Measurements from ENCODE around the gene ASIC3.
"Not testable (repeated sequence)": the region's sequence is repeated elsewhere in the genome, so short reads cannot be mapped to it uniquely, and the experiment has no call there.

ASIC3 gene

GRCh38 chr7:151047976-151048815 lies at the start of gene ASIC3:
TSS of gene ASIC3 (plus strand) at chr7:151048531. CDS start at chr7:151048886, 355 bp downstream.
- in situ Hi-C loops (cut with MboI; ENCODE audit: low sequenced_read_pairs) = no loop called here

DNA sequence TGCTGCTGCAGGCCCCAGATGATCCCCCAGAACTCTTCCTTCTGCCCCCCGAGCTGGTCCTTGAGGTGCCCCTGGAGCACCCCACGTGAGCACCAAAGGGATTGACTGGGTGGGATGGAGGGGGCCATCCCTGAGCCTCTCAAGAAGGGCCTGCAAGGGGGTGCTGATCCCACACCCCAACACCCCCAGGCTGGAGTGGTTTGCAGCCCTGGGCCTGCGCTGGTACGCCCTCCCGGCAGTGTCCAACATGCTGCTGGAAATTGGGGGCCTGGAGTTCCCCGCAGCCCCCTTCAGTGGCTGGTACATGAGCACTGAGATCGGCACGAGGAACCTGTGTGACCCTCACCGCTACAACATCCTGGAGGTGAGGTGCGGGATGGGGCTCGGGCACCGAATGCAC lies 49.3 kb upstream of the ASIC3 start:
- in situ Hi-C loops (cut with MboI; ENCODE audit: low sequenced_read_pairs) = no loop called here

DNA sequence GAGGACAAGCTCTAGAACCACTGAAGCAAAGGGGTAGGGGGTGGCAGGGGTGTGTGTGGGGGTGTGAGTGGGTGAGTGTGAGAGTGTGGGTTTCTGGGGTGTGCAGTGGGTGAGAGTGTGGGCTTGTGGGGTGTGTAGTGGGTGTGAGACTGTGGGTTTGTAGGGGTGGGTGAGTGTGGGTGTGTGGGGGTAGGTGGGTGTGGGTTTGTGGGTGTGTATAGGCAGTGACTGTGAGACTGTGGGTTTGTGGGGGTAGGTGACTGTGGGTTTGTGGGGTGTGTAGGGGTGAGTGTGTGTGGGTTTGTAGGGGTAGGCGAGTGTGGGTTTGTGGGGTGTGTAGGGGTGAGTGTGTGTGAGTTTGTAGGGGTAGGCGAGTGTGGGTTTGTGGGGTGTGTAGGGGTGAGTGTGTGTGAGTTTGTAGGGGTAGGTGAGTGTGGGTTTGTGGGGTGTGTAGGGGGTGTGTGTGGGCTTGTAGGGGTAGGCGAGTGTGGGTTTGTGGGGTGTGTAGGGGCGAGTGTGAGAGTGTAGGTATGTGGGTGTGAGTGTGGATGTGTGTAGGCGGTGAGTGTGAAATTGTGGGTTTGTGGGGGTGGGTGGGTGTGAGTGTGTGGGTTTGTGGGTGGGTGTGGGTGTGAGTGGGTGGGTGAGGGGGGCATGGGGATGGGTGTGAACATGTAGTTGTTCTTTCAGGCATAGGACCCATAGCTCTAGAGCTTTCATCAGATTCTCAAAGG lies 48.7 kb upstream of the ASIC3 start:
- in situ Hi-C loops (cut with MboI; ENCODE audit: low sequenced_read_pairs) = no loop called here

- in situ Hi-C loops (cut with MboI; ENCODE audit: low sequenced_read_pairs) = no loop called here
These were observed 47.3 kb upstream of the ASIC3 start for GRCh38 chr7:151000897-151001495.

GRCh38 chr7:151001546-151001945 lies 46.8 kb upstream of the ASIC3 start:
- in situ Hi-C loops (cut with MboI; ENCODE audit: low sequenced_read_pairs) = no loop called here

- in situ Hi-C loops (cut with MboI; ENCODE audit: low sequenced_read_pairs) = no loop called here
These were observed 44.8 kb upstream of the ASIC3 start for GRCh38 chr7:151003572-151003971.

DNA sequence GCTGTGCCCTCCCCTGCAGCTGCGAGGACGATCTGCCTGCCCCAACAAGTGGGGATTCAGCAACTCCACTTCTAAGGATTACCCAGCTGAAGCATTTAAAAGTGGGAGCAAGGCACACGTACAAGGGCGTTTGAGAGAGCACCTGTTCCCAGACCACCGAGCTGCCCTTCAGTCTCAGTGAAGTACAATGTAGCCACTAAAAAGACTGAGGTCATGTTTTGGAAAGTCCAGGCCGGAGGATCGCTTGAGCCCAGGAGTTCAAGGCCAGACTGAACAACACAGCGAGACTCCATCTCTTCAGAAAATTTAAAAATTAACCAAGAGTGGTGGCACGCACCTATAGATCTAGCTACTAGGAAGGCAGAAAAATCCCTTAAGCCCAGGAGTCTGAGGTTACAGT lies 42.8 kb upstream of the ASIC3 start:
- in situ Hi-C loops (cut with MboI; ENCODE audit: low sequenced_read_pairs) = no loop called here

GRCh38 chr7:151006590-151007300 lies 41.6 kb upstream of the ASIC3 start:
- in situ Hi-C loops (cut with MboI; ENCODE audit: low sequenced_read_pairs) = no loop called here

DNA sequence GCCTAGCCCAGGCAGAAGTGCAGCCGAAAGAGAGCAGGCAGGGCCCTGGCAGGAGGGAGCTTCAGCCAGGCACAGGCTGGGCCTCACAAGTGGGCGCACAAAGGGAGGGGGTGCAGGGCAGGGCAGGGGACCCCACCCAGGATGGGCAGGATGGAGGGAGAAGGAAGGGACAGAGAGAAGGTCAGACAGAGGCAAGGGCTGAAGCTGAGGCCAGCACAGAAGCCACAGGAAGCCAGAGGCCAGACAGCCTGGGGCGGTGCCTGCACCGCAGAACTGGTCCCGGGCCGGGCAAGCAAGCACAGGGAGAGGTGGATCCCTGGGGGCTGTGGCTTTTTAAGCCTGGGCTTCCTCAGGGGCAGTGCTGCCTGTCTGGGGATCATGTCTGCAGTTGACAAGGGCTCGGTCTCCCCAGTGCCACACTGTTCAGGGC lies 40.8 kb upstream of the ASIC3 start:
- in situ Hi-C loops (cut with MboI; ENCODE audit: low sequenced_read_pairs) = no loop called here

- in situ Hi-C loops (cut with MboI; ENCODE audit: low sequenced_read_pairs) = no loop called here
These were observed 40.2 kb upstream of the ASIC3 start for GRCh38 chr7:151008143-151008510.

DNA sequence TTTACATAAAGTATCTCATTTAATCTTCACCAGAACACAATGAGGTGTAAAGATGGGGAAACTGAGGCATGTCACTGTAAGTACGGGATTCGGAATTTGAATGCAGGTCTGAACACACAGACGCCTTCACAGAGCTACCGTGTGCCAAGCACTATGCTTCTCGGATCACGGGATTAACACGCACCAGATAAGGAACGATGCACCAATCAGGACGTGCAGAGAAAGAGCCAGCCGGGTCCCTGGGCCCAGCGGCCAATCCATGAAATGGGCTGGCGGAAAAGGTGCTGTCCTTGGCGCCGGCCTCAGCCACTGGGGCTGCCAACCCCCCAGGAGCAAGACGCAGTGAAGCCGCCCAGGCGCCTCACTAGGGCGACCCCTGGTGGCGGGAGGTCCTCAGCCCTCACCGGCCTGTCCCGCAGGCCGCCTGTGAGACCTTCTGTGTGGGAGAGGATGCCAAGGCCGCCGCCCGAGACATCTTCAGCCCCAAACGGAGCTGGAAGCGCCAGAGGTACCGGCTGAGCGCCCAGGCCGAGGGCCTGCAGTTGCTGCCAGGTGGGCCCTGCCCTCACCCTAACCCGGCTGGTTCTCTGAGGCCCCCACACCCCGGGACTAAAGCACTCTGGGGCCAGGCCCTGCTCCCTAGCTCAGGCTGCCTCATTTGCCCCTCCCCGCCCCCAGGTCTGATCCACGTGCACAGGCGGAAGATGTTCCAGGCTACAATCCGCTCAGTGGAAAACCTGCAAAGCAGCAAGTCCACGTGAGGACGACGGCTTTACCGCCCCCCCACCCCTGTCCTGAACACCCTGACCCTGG lies 39.6 kb upstream of the ASIC3 start:
- in situ Hi-C loops (cut with MboI; ENCODE audit: low sequenced_read_pairs) = no loop called here

DNA sequence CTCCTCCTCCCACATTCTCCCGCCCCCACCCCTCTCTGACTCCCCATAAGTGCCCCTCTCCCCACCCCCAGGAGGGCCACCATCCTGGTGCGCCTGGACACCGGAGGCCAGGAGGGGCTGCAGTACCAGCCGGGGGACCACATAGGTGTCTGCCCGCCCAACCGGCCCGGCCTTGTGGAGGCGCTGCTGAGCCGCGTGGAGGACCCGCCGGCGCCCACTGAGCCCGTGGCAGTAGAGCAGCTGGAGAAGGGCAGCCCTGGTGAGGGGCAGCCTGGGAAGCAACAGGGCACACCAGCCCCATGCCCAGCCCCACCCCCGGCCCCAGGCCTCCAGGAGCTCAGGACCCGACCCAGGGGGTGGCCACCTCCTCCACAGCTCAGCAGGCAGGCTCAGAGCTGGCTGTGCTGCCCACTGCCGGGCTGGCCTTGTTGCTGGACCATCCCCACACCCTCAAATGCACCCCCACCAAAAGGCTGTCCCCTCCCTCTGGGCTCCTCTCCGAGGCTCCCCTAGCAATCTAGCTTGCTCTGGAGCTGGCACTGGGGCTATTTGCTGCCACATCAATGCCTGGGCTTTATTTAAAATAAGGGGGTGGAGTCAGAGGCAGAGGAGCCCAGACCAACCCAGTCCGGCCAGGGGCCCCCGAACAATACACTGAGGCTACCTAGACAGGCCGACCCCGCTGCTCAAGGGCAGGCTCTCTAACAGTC lies 38.8 kb upstream of the ASIC3 start:
- in situ Hi-C loops (cut with MboI; ENCODE audit: low sequenced_read_pairs) = no loop called here

DNA sequence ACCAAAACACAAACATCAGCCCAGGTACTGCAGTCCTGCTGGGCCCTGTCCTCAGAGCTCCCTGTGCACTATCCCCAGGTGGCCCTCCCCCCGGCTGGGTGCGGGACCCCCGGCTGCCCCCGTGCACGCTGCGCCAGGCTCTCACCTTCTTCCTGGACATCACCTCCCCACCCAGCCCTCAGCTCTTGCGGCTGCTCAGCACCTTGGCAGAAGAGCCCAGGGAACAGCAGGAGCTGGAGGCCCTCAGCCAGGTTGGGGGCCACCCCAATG lies 38.4 kb upstream of the ASIC3 start:
- in situ Hi-C loops (cut with MboI; ENCODE audit: low sequenced_read_pairs) = no loop called here

- in situ Hi-C loops (cut with MboI; ENCODE audit: low sequenced_read_pairs) = no loop called here
These were observed 37.8 kb upstream of the ASIC3 start for GRCh38 chr7:151010307-151011096.

- in situ Hi-C loops (cut with MboI; ENCODE audit: low sequenced_read_pairs) = no loop called here
These were observed 37.3 kb upstream of the ASIC3 start for GRCh38 chr7:151011097-151011409.

GRCh38 chr7:151011616-151012015 lies 36.7 kb upstream of the ASIC3 start:
- in situ Hi-C loops (cut with MboI; ENCODE audit: low sequenced_read_pairs) = not testable (repeated sequence)

DNA sequence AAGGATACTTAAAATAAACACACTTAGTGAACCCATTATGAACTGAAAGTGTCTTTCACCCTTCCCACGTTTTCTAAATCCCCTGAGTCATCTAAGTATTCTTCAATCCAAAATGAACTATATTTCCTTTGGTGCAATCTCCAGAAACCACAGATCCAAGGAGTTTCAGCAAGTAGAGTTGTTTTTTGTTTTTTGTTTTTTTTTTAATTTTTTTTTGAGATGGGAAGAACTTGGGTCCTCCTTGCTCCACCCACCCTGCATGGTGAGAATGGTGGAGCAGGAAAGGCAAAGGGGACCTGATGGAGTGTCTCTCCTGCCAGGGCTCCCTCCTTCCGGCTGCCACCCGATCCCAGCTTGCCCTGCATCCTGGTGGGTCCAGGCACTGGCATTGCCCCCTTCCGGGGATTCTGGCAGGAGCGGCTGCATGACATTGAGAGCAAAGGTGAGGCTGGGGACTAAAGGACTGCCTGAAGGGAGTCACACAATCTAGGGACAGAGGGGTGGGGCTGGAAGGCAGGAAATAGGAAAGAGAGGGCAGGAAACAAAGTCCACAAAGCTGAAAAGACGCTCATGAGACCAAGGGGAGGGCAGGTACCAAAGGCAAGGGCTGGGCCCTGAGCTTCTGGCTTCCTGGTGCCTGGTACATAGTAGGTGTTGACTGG lies 36.2 kb upstream of the ASIC3 start:
- in situ Hi-C loops (cut with MboI; ENCODE audit: low sequenced_read_pairs) = no loop called here

DNA sequence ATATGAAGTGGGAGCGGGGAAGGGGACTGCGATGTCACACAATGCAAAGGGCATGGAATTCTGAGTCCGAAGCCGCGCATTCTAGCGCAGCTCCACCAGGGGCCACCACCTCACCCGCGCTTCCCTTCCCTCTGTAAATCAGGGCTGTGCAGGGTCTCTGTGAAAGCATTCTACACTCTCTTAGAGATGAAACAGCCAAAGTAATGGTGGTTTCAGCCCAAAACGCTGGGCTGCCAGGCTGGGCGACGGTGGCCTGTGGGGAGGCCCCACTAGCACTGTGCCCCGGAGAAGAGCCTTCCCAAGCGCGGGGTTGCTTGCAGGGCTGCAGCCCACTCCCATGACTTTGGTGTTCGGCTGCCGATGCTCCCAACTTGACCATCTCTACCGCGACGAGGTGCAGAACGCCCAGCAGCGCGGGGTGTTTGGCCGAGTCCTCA lies 35.4 kb upstream of the ASIC3 start:
- in situ Hi-C loops (cut with MboI; ENCODE audit: low sequenced_read_pairs) = no loop called here

- in situ Hi-C loops (cut with MboI; ENCODE audit: low sequenced_read_pairs) = no loop called here
These were observed 35.0 kb upstream of the ASIC3 start for GRCh38 chr7:151013356-151013732.

Measured in HL-60/S4 (cell line).